Effector memory CD4-positive, alpha-beta T cell (primary cell): Measurements from ENCODE around the gene TGFBR1.
"Not testable (repeated sequence)": the region's sequence is repeated elsewhere in the genome, so short reads cannot be mapped to it uniquely, and the experiment has no call there.

ENCODE experiments used
- DNase-seq, 3 donors: peaks; one replicate each; pipeline ENCODE4 v3.0.0-alpha.2; 2020
- H3K27ac ChIP-seq: 2 replicates; pipeline ENCODE4 v1.7.0; 2013; ENCODE audit warnings: mild to moderate bottlenecking, low read length, moderate library complexity; ENCODE audit not compliant: insufficient read depth, poor library complexity, severe bottlenecking
- H3K27me3 ChIP-seq: replicated peaks from 2 replicates; pipeline ENCODE4 v1.7.0; 2013; ENCODE audit warnings: mild to moderate bottlenecking, low read length; ENCODE audit not compliant: insufficient read depth, control insufficient read depth, poor library complexity, severe bottlenecking
- H3K36me3 ChIP-seq: 2 replicates; pipeline ENCODE4 v1.7.0; 2013; ENCODE audit warnings: mild to moderate bottlenecking, low read length, moderate library complexity; ENCODE audit not compliant: control insufficient read depth, insufficient read depth
- H3K4me1 ChIP-seq: 2 replicates; pipeline ENCODE4 v1.7.0; 2013; ENCODE audit warnings: low read length, mild to moderate bottlenecking; ENCODE audit not compliant: control insufficient read depth, insufficient read depth, poor library complexity, severe bottlenecking
- H3K4me3 ChIP-seq: 2 replicates; pipeline ENCODE4 v1.7.0; 2013; ENCODE audit warnings: low read length, low read depth, mild to moderate bottlenecking; ENCODE audit not compliant: insufficient read depth, poor library complexity, severe bottlenecking
- H3K9me3 ChIP-seq: 2 replicates; pipeline ENCODE4 v1.7.0; 2013; ENCODE audit warnings: mild to moderate bottlenecking, low read length, moderate library complexity; ENCODE audit not compliant: control insufficient read depth

TGFBR1 gene

GRCh38 chr9:99093492-99093791 lies 11.5 kb upstream of the TGFBR1 start:
- Histone ChIP-seq H3K4me1 (peaks cover 16% of the 10 kb centered on the region), H3K36me3 (no peaks in the 10 kb centered on the region), H3K9me3 (no peaks in the 10 kb centered on the region), H3K27me3 (no peaks in the 10 kb centered on the region), H3K4me3 (no peak overlapping the region), H3K27ac (no peak overlapping the region)
- no peak for DNase-seq

- no peaks in the 10 kb centered on the region for H3K36me3 ChIP-seq
- no peak overlapping the region for H3K4me3 ChIP-seq
- peaks cover 16% of the 10 kb centered on the region for H3K4me1 ChIP-seq
- no peak for DNase-seq
- no peak overlapping the region for H3K27ac ChIP-seq
- H3K9me3 ChIP-seq: no peaks in the 10 kb centered on the region
- H3K27me3 ChIP-seq: no peaks in the 10 kb centered on the region
These were observed 9.3 kb upstream of the TGFBR1 start for GRCh38 chr9:99095565-99095964.

GRCh38 chr9:99096409-99096808 lies 8.5 kb upstream of the TGFBR1 start:
- no peaks in the 10 kb centered on the region for H3K9me3 ChIP-seq
- peaks cover 16% of the 10 kb centered on the region for H3K4me1 ChIP-seq
- no peaks in the 10 kb centered on the region for H3K36me3 ChIP-seq

GRCh38 chr9:99099806-99100585 lies 4.9 kb upstream of the TGFBR1 start:
- DNase-seq, H3K9me3 ChIP-seq, H3K27ac ChIP-seq, H3K4me1 ChIP-seq, H3K4me3 ChIP-seq, H3K27me3 ChIP-seq, H3K36me3 ChIP-seq: not testable (repeated sequence)

More at GRCh38 chr9:99096409-99096808, 8.5 kb upstream of the TGFBR1 start:
- Histone ChIP-seq H3K27me3 (no peaks in the 10 kb centered on the region), H3K4me3 (no peak overlapping the region), H3K27ac (no peak overlapping the region)
- no peak for DNase-seq

GRCh38 chr9:99101271-99101670 lies 3.6 kb upstream of the TGFBR1 start:
- peaks cover 9% of the 10 kb centered on the region for H3K4me1 ChIP-seq
- DNase-seq: no peak
- H3K27ac ChIP-seq: no peak overlapping the region
- no peaks in the 10 kb centered on the region for H3K36me3 ChIP-seq
- no peaks in the 10 kb centered on the region for H3K27me3 ChIP-seq
- no peaks in the 10 kb centered on the region for H3K9me3 ChIP-seq
- H3K4me3 ChIP-seq: no peak overlapping the region

- Histone ChIP-seq H3K27me3 (no peaks in the 10 kb centered on the region), H3K27ac (no peak overlapping the region), H3K4me3 (no peak overlapping the region), H3K36me3 (no peaks in the 10 kb centered on the region), H3K4me1 (peaks cover 14% of the 10 kb centered on the region), H3K9me3 (no peaks in the 10 kb centered on the region)
- DNase-seq: no peak
These were observed 3.1 kb upstream of the TGFBR1 start for GRCh38 chr9:99101812-99102211.

GRCh38 chr9:99103054-99103895 lies 1.6 kb upstream of the TGFBR1 start:
- Histone ChIP-seq H3K27me3 (no peaks in the 10 kb centered on the region), H3K27ac (no peak overlapping the region), H3K9me3 (no peaks in the 10 kb centered on the region), H3K4me1 (peaks cover 25% of the 10 kb centered on the region), H3K4me3 (no peak overlapping the region), H3K36me3 (no peaks in the 10 kb centered on the region)
- no peak for DNase-seq

GRCh38 chr9:99103901-99104458 lies 933 bp upstream of the TGFBR1 start:
- Histone ChIP-seq H3K27ac (peak overlapping the region; percentile 65), H3K36me3 (no peaks in the 10 kb centered on the region), H3K9me3 (no peaks in the 10 kb centered on the region), H3K4me1 (peaks cover 31% of the 10 kb centered on the region), H3K27me3 (no peaks in the 10 kb centered on the region), H3K4me3 (peak overlapping the region; percentile 49)
- no peak for DNase-seq

GRCh38 chr9:99105152-99106043 lies 485 bp downstream of the TGFBR1 start:
- peak; percentile 15 to 26 (median 23) for DNase-seq
- H3K27me3 ChIP-seq: no peaks in the 10 kb centered on the region
- no peaks in the 10 kb centered on the region for H3K36me3 ChIP-seq
- H3K9me3 ChIP-seq: no peaks in the 10 kb centered on the region
- H3K27ac ChIP-seq: peak overlapping the region; percentile 47
- H3K4me1 ChIP-seq: peaks cover 31% of the 10 kb centered on the region
- H3K4me3 ChIP-seq: peak overlapping the region; percentile 71
